CD4-positive, alpha-beta T cell (primary cell): ENCODE measurements around the gene TMEM91. TPM values are rescaled to one million over a fixed set of nuclear protein-coding genes. Genes with fewer than 3 reads are reported as not detected.
"Not testable (repeated sequence)": the region's sequence is repeated elsewhere in the genome, so short reads cannot be mapped to it uniquely, and the experiment has no call there.

Experiments used
- ATAC-seq: fragments of 200-7000 bp; cut with Tn5 transposase; one replicate; pipeline ENCODE4 v1.10.0; 2022; ENCODE audit warnings: mild to moderate bottlenecking; ENCODE audit not compliant: poor library complexity
- CTCF ChIA-PET: fragments of 350-600 bp; sonication (Branson Sonifier 250); formaldehyde crosslinking; loops from one replicate; lab custom pipeline; 2021; ENCODE audit warnings: antibody characterized with exemption, inconsistent platforms; lab: Charles Lee
- POLR2A ChIA-PET: fragments of 350-600 bp; sonication (Branson Sonifier 250); formaldehyde crosslinking; loops from one replicate; lab custom pipeline; 2021; ENCODE audit warnings: antibody characterized with exemption, inconsistent platforms; lab: Charles Lee
- DNase-seq, 14 experiments: peaks; one replicate each; pipeline ENCODE4 v3.0.0-alpha.2; 2013 to 2020; ENCODE audit warnings: mixed read lengths in 2 of 14
- H3K27ac ChIP-seq, 2 donors: one replicate each; pipeline versions ENCODE4 v1.5.1 to v1.7.0; 2013; ENCODE audit warnings: low read length in 2 of 2, low read depth in 1 of 2, mild to moderate bottlenecking in 1 of 2
- H3K27me3 ChIP-seq, 2 experiments: 1 replicate in 1 of 2; 2 replicates in 1 of 2; pipeline versions ENCODE4 v1.6.1 to v1.7.0; 2013; ENCODE audit warnings: low read length in 2 of 2, control low read depth in 1 of 2, mild to moderate bottlenecking in 1 of 2, moderate library complexity in 1 of 2; ENCODE audit not compliant: insufficient read depth in 2 of 2, control insufficient read depth in 1 of 2
- H3K36me3 ChIP-seq: one replicate; pipeline ENCODE4 v1.6.1; 2013; ENCODE audit warnings: low read length, control low read depth; ENCODE audit not compliant: insufficient read depth
- H3K4me1 ChIP-seq: one replicate; pipeline ENCODE4 v1.6.1; 2013; ENCODE audit warnings: low read length, control low read depth; ENCODE audit not compliant: insufficient read depth
- H3K4me3 ChIP-seq: one replicate; pipeline ENCODE4 v1.5.1; 2013; ENCODE audit warnings: mild to moderate bottlenecking, low read length, moderate library complexity
- H3K9me3 ChIP-seq, 2 experiments: 1 replicate in 1 of 2; 2 replicates in 1 of 2; pipeline versions ENCODE4 v1.6.1 to v1.7.0; 2013; ENCODE audit warnings: low read length in 2 of 2, mild to moderate bottlenecking in 2 of 2, control low read depth in 1 of 2, moderate library complexity in 1 of 2; ENCODE audit not compliant: control insufficient read depth in 1 of 2, insufficient read depth in 1 of 2
- H3K27ac Mint-ChIP-seq: one replicate; pipeline ENCODE4 v1.8.0; 2020; ENCODE audit warnings: mixed read lengths
- H3K27me3 Mint-ChIP-seq: one replicate; pipeline ENCODE4 v1.8.0; 2021; ENCODE audit warnings: mixed read lengths
- H3K36me3 Mint-ChIP-seq: one replicate; pipeline ENCODE4 v1.8.0; 2021; ENCODE audit warnings: low read depth, mixed read lengths
- H3K4me1 Mint-ChIP-seq: one replicate; pipeline ENCODE4 v1.8.0; 2021; ENCODE audit warnings: low read depth, mixed read lengths
- H3K4me3 Mint-ChIP-seq: one replicate; pipeline ENCODE4 v1.8.0; 2020; ENCODE audit warnings: mild to moderate bottlenecking, mixed read lengths
- H3K9me3 Mint-ChIP-seq: one replicate; pipeline ENCODE4 v1.8.0; 2020; ENCODE audit warnings: mixed read lengths
- intact Hi-C, 2 experiments: fragments of 100-400 bp; cut with DNase I in 1 of 2; cut with micrococcal nuclease in 1 of 2; formaldehyde crosslinking; loops; one replicate each; pipeline versions ENCODE4 v1.15.1 to v1.9.0; 2023 to 2025; cut with DNase I, micrococcal nuclease
- total RNA-seq, 174 experiments: library from RNA in 2 of 174; stranded (reverse) in 2 of 174; gene quantifications; one replicate each; pipeline ENCODE4 v1.2.3 and lab custom pipeline; 2021 to 2026
- TF ChIP-seq, protein P1 (sequence below): fragments of 200-600 bp; IDR thresholded peaks from one replicate; pipeline ENCODE4 v1.8.0; 2022; ENCODE audit warnings: antibody characterized with exemption, mild to moderate bottlenecking

Gene TMEM91
- total RNA-seq, 2 experiments from 2014 or later: 6.8 to 7.7 TPM

DNA sequence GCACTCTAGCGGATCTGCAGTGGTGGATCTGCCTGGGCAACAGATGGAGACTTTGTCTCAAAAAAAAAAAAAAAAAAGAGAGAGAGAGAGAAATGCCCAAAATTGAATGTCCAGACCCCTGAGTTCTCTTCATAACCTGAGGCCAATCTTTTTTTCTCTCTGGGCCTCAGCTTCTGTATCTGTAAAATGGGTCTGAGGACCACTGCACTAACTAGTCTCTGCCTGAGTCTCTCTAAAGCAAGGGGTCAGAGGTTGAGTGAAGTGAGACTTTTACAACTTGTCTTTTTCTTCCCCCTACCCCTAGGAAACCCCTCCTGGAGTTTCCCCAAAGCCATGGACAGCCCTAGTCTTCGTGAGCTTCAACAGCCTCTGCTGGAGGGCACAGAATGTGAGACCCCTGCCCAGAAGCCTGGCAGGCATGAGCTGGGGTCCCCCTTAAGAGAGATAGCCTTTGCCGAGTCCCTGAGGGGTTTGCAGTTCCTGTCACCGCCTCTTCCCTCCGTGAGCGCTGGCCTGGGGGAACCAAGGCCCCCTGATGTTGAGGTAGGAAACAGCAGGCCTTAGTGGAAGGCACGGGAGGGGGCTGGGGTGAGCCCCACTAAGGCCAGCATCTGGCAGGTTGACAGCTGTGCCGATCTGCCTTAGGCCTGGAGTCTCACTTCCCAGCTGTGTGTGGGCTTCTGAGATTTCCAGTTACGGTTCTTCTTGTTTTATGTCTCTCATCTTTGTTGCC is 1.8 kb downstream of the TMEM91 start:
- H3K27me3 ChIP-seq: no peaks in the 10 kb centered on the region
- H3K9me3 ChIP-seq: no peaks in the 10 kb centered on the region
- intact Hi-C loops: no loop called here
- Mint-ChIP-seq H3K4me3 (peak overlapping the region; percentile 38), H3K9me3 (no peaks in the 10 kb centered on the region), H3K4me1 (peaks cover 14% of the 10 kb centered on the region), H3K27ac (no peak overlapping the region), H3K27me3 (no peaks in the 10 kb centered on the region), H3K36me3 (no peaks in the 10 kb centered on the region)
- POLR2A ChIA-PET: interaction anchor here (0.6 to 0.8 kb wide), 3 partner anchors 20 to 114 kb away, joined by 3 read pairs; no protein-coding TSS in a partner anchor
- H3K4me3 ChIP-seq: no peak overlapping the region
- no peak overlapping the region for H3K27ac ChIP-seq
- ATAC-seq: peak; percentile 56
- no peaks in the 10 kb centered on the region for H3K36me3 ChIP-seq
- peaks cover 20% of the 10 kb centered on the region for H3K4me1 ChIP-seq
- CTCF ChIA-PET: interaction anchor here (0.6 to 0.7 kb wide), 2 partner anchors 48 to 71 kb away, joined by 3 read pairs; no protein-coding TSS in a partner anchor
- DNase-seq: peak in 2 of 14 experiments; percentile 44 to 45
- TF ChIP-seq, protein P1, sequence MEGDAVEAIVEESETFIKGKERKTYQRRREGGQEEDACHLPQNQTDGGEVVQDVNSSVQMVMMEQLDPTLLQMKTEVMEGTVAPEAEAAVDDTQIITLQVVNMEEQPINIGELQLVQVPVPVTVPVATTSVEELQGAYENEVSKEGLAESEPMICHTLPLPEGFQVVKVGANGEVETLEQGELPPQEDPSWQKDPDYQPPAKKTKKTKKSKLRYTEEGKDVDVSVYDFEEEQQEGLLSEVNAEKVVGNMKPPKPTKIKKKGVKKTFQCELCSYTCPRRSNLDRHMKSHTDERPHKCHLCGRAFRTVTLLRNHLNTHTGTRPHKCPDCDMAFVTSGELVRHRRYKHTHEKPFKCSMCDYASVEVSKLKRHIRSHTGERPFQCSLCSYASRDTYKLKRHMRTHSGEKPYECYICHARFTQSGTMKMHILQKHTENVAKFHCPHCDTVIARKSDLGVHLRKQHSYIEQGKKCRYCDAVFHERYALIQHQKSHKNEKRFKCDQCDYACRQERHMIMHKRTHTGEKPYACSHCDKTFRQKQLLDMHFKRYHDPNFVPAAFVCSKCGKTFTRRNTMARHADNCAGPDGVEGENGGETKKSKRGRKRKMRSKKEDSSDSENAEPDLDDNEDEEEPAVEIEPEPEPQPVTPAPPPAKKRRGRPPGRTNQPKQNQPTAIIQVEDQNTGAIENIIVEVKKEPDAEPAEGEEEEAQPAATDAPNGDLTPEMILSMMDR: no peak

DNA sequence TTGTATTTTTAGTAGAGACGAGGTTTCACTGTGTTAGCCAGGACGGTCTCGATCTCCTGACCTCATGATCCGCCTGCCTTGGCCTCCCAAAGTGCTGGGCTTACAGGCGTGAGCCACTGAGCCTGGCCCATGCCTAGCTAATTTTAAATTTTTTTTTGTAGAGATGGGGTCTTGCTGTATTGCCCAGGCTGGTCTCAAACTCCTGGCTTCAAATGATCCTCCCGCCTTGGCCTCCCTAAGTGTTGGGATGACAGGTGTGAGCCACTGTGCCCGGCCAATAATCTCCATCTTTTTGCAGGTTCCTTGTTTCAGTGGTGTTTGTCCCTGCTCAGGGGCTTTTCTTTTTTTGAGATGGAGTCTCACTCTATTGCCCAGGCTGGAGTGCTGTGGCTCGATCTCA is 5.2 kb downstream of the TMEM91 start:
- H3K4me1 ChIP-seq, H3K4me3 Mint-ChIP-seq, H3K27ac ChIP-seq, H3K27me3 Mint-ChIP-seq, H3K9me3 Mint-ChIP-seq, H3K36me3 Mint-ChIP-seq, H3K36me3 ChIP-seq, H3K9me3 ChIP-seq, H3K27me3 ChIP-seq, ATAC-seq, H3K4me3 ChIP-seq, CTCF ChIA-PET, DNase-seq, H3K27ac Mint-ChIP-seq, intact Hi-C loops, H3K4me1 Mint-ChIP-seq: not testable (repeated sequence)
- POLR2A ChIA-PET: interaction anchor here (1.5 kb wide), 1 partner anchor 16 kb away, joined by 4 read pairs; no protein-coding TSS in a partner anchor

DNA sequence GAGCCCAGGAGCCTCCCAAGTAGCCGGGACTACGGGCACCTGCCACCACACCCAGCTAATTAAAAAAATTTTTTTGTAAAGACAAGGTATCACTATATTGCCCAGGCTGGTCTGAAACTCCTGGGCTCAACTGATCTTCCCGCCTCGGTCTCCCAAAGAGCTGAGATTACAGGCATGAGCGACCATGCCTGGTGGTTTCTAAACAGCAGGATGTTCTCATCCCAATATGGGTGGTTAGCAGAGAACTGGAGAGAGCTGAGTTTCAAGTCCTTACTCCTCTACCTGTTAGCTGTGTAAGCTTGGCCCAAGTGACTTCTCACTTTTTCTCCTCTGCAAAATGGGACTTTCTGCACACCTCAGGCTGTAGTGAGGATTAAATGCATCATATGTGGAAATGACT is 8.0 kb downstream of the TMEM91 start:
- intact Hi-C loops: no loop called here
- DNase-seq (no peak), ATAC-seq (no peak)
- H3K4me1 Mint-ChIP-seq: no peaks in the 10 kb centered on the region
- POLR2A ChIA-PET: interaction anchor here (0.6 kb wide), 1 partner anchor 171 kb away, joined by 3 read pairs; no protein-coding TSS in a partner anchor
- Histone ChIP-seq H3K36me3 (peaks cover 16% of the 10 kb centered on the region), H3K4me1 (no peaks in the 10 kb centered on the region), H3K27ac (no peak overlapping the region), H3K9me3 (no peaks in the 10 kb centered on the region), H3K27me3 (no peaks in the 10 kb centered on the region), H3K4me3 (no peak overlapping the region)
- CTCF ChIA-PET: interaction anchor here (0.6 kb wide), 1 partner anchor 73 kb away, joined by 3 read pairs; no protein-coding TSS in a partner anchor
- no peaks in the 10 kb centered on the region for H3K27me3 Mint-ChIP-seq
- H3K4me3 Mint-ChIP-seq: no peak overlapping the region
- no peaks in the 10 kb centered on the region for H3K9me3 Mint-ChIP-seq
- no peak overlapping the region for H3K27ac Mint-ChIP-seq
- TF ChIP-seq, protein P1: no peak
- H3K36me3 Mint-ChIP-seq: peaks cover 27% of the 10 kb centered on the region
